H9 (cell line): ENCODE measurements around the gene ALDH1L1. TPM values are rescaled to one million over a fixed set of nuclear protein-coding genes. Genes with fewer than 3 reads are reported as not detected.
A peak's percentile ranks its signal among the peaks of the same experiment; 100 is the strongest.

Experiments
- DNase-seq: peaks from one replicate; pipeline ENCODE4 v3.0.0-alpha.2; 2017
- H2AFZ ChIP-seq: one replicate; pipeline ENCODE4 v1.6.1; 2013; ENCODE audit warnings: mild to moderate bottlenecking, low read length, control low read depth, moderate library complexity
- H2AK5ac ChIP-seq: 2 replicates; pipeline ENCODE4 v1.6.1; 2013; ENCODE audit warnings: low read length, control low read depth, mixed read lengths; ENCODE audit not compliant: insufficient read length
- H2BK120ac ChIP-seq: one replicate; pipeline ENCODE4 v1.6.1; 2013; ENCODE audit warnings: low read depth, mild to moderate bottlenecking, low read length, control low read depth, inconsistent platforms; ENCODE audit not compliant: poor library complexity, severe bottlenecking
- H2BK12ac ChIP-seq: 2 replicates; pipeline ENCODE4 v1.6.1; 2013; ENCODE audit warnings: low read length, control low read depth, mixed read lengths, low read depth; ENCODE audit not compliant: insufficient read length
- H2BK15ac ChIP-seq: 2 replicates; pipeline ENCODE4 v1.6.1; 2013; ENCODE audit warnings: low read depth, low read length, control low read depth
- H2BK20ac ChIP-seq: one replicate; pipeline ENCODE4 v1.6.1; 2013; ENCODE audit warnings: low read depth, mild to moderate bottlenecking, low read length, control low read depth, inconsistent platforms; ENCODE audit not compliant: poor library complexity, severe bottlenecking
- H2BK5ac ChIP-seq: 2 replicates; pipeline ENCODE4 v1.6.1; 2013; ENCODE audit warnings: low read length, control low read depth, mixed read lengths; ENCODE audit not compliant: insufficient read length
- H3K14ac ChIP-seq: 2 replicates; pipeline ENCODE4 v1.6.1; 2013; ENCODE audit warnings: low read length, control low read depth; ENCODE audit not compliant: insufficient read depth
- H3K18ac ChIP-seq: 2 replicates; pipeline ENCODE4 v1.6.1; 2013; ENCODE audit warnings: low read depth, mild to moderate bottlenecking, mixed read lengths, low read length, control low read depth; ENCODE audit not compliant: insufficient read length
- H3K23ac ChIP-seq: 2 replicates; pipeline ENCODE4 v1.6.1; 2013; ENCODE audit warnings: low read length, control low read depth, mixed read lengths, low read depth; ENCODE audit not compliant: insufficient read length
- H3K23me2 ChIP-seq: 2 replicates; pipeline ENCODE4 v1.6.1; 2013; ENCODE audit warnings: low read depth, mild to moderate bottlenecking, mixed read lengths, low read length, control low read depth; ENCODE audit not compliant: insufficient read length, poor library complexity, severe bottlenecking
- H3K27ac ChIP-seq: 2 replicates; pipeline ENCODE4 v1.5.1; 2013; ENCODE audit warnings: low read length, control low read depth, mixed read lengths, low read depth; ENCODE audit not compliant: insufficient read length
- H3K27me3 ChIP-seq: 2 replicates; pipeline ENCODE4 v1.6.1; 2013; ENCODE audit warnings: low read length, control low read depth, inconsistent platforms; ENCODE audit not compliant: insufficient read depth
- H3K4ac ChIP-seq: 2 replicates; pipeline ENCODE4 v1.6.1; 2013; ENCODE audit warnings: low read depth, mild to moderate bottlenecking, control low read depth, inconsistent platforms, low read length, moderate library complexity
- H3K4me1 ChIP-seq: 2 replicates; pipeline ENCODE4 v1.6.1; 2013; ENCODE audit warnings: low read length, control low read depth, inconsistent platforms; ENCODE audit not compliant: insufficient read depth
- H3K4me2 ChIP-seq: 2 replicates; pipeline ENCODE4 v1.6.1; 2013; ENCODE audit warnings: low read length, control low read depth, mixed read lengths; ENCODE audit not compliant: insufficient read length, insufficient read depth
- H3K56ac ChIP-seq: 2 replicates; pipeline ENCODE4 v1.6.1; 2013; ENCODE audit warnings: low read depth, mild to moderate bottlenecking, mixed read lengths, low read length, control low read depth; ENCODE audit not compliant: insufficient read length
- H3K79me1 ChIP-seq: 2 replicates; pipeline ENCODE4 v1.6.1; 2013; ENCODE audit warnings: low read depth, mild to moderate bottlenecking, moderate library complexity, low read length, control low read depth, inconsistent platforms; ENCODE audit not compliant: insufficient read depth, poor library complexity, severe bottlenecking
- H3K79me2 ChIP-seq: 2 replicates; pipeline ENCODE4 v1.6.1; 2013; ENCODE audit warnings: low read length, control low read depth, inconsistent platforms; ENCODE audit not compliant: insufficient read depth
- H3K9ac ChIP-seq: 2 replicates; pipeline ENCODE4 v1.6.1; 2013; ENCODE audit warnings: low read length, control low read depth, mixed read lengths; ENCODE audit not compliant: insufficient read length; ENCODE audit errors: extremely low read depth
- H3K9me3 ChIP-seq: one replicate; pipeline ENCODE4 v1.6.1; 2013; ENCODE audit warnings: low read depth, low read length, inconsistent platforms; ENCODE audit not compliant: control insufficient read depth
- H3T11ph ChIP-seq: one replicate; pipeline ENCODE4 v1.6.1; 2013; ENCODE audit warnings: mild to moderate bottlenecking, low read length, control low read depth, inconsistent platforms
- H4K20me1 ChIP-seq: one replicate; pipeline ENCODE4 v1.6.1; 2013; ENCODE audit not compliant: control insufficient read depth, insufficient read length, insufficient read depth
- H4K5ac ChIP-seq: 2 replicates; pipeline ENCODE4 v1.6.1; 2013; ENCODE audit warnings: low read depth, mild to moderate bottlenecking, mixed read lengths, low read length, control low read depth; ENCODE audit not compliant: insufficient read length
- H4K8ac ChIP-seq: replicated peaks from 2 replicates; pipeline ENCODE4 v1.6.1; 2013; ENCODE audit warnings: low read length, control low read depth, mixed read lengths, low read depth; ENCODE audit not compliant: insufficient read length
- H4K91ac ChIP-seq: 2 replicates; pipeline ENCODE4 v1.6.1; 2013; ENCODE audit warnings: low read depth, mild to moderate bottlenecking, moderate library complexity, mixed read lengths, low read length, control low read depth; ENCODE audit not compliant: insufficient read length
- H3K27ac Mint-ChIP-seq, 3 experiments: 2 replicates in 2 of 3; 3 replicates in 1 of 3; pipeline ENCODE4 v1.8.0; 2020 to 2021; ENCODE audit warnings: mixed read lengths in 3 of 3, mild to moderate bottlenecking in 1 of 3, moderate library complexity in 1 of 3
- H3K27me3 Mint-ChIP-seq: 2 replicates; pipeline ENCODE4 v1.8.0; 2021; ENCODE audit warnings: low read depth, mild to moderate bottlenecking, moderate library complexity, mixed read lengths
- H3K36me3 Mint-ChIP-seq, 3 experiments: 2 replicates in 2 of 3; 3 replicates in 1 of 3; pipeline ENCODE4 v1.8.0; 2020 to 2021; ENCODE audit warnings: low read depth in 3 of 3, mixed read lengths in 3 of 3; ENCODE audit not compliant: insufficient read depth in 1 of 3
- H3K4me1 Mint-ChIP-seq, 2 experiments: 2 replicates each; pipeline ENCODE4 v1.8.0; 2020; ENCODE audit warnings: mixed read lengths in 2 of 2
- H3K4me3 Mint-ChIP-seq, 2 experiments: 2 replicates in 1 of 2; 3 replicates in 1 of 2; pipeline ENCODE4 v1.8.0; 2020 to 2021; ENCODE audit warnings: mild to moderate bottlenecking in 2 of 2, mixed read lengths in 2 of 2, moderate library complexity in 1 of 2
- H3K9me3 Mint-ChIP-seq, 2 experiments: 2 replicates in 1 of 2; 3 replicates in 1 of 2; pipeline ENCODE4 v1.8.0; 2020; ENCODE audit warnings: mild to moderate bottlenecking in 2 of 2, mixed read lengths in 2 of 2, moderate library complexity in 1 of 2
- CTCF ChIP-seq: fragments of 200-600 bp; sonication (generic); conservative IDR thresholded peaks from 3 replicates; pipeline ENCODE4 v1.8.0; 2021; ENCODE audit warnings: antibody characterized with exemption, mild to moderate bottlenecking
- WGBS: extraction: QIAGEN DNeasy Blood & Tissue Kit; methylation state at CpG from one replicate; pipeline ENCODE4 v1.1.7; 2013; ENCODE audit warnings: missing lambda C conversion rate, low lambda C conversion rate, mixed read lengths; ENCODE audit not compliant: insufficient read length; ENCODE audit errors: extremely low coverage; 5-methylcytosine and 5-hydroxymethylcytosine counted together
- total RNA-seq: library from RNA; stranded (reverse); gene quantifications from 2 replicates; pipeline ENCODE4 v1.2.1, GENCODE V29; 2021

ALDH1L1 gene
- total RNA-seq, 1 experiment from 2014 or later = 0.90 TPM

GRCh38 chr3:126212250-126212619 is 31.8 kb upstream of the ALDH1L1 start:
- H3K36me3 Mint-ChIP-seq = peaks cover 0 to 3% (median 0%) of the 10 kb centered on the region in 3 experiments; a peak in 2 of 7 replicates
- H3K4me2 ChIP-seq = peak overlapping the region; percentile 59
- peaks cover 8% of the 10 kb centered on the region for H3K23me2 ChIP-seq
- no peak overlapping the region for H2BK15ac ChIP-seq
- no peak overlapping the region for H3K14ac ChIP-seq
- DNase-seq = no peak
- no peak overlapping the region for H3K4ac ChIP-seq
- no peaks in the 10 kb centered on the region for H3K79me1 ChIP-seq
- no peak overlapping the region for H2BK12ac ChIP-seq
- no peaks in the 10 kb centered on the region; the same call in 1 of the 2 replicates for H3K4me1 ChIP-seq
- no peak overlapping the region for H2AK5ac ChIP-seq
- no CpG with 5 or more reads among the region's 2 CpGs for WGBS
- no peak overlapping the region for H3T11ph ChIP-seq
- H4K91ac ChIP-seq = no peak overlapping the region
- no peak overlapping the region for H3K27ac ChIP-seq
- no peaks in the 10 kb centered on the region for H4K20me1 ChIP-seq
- peak overlapping the region; percentile 36 for H3K18ac ChIP-seq
- no peak overlapping the region for H2BK5ac ChIP-seq
- H3K27me3 ChIP-seq = no peaks in the 10 kb centered on the region; the same call in 1 of the 2 replicates
- H2BK120ac ChIP-seq = no peak overlapping the region
- no peak overlapping the region for H3K23ac ChIP-seq
- H3K9me3 Mint-ChIP-seq = peaks cover 2 to 3% of the 10 kb centered on the region in 2 experiments; a peak in 3 of 5 replicates
- H2AFZ ChIP-seq = no peak overlapping the region
- H3K4me1 Mint-ChIP-seq = peaks cover 17 to 18% of the 10 kb centered on the region in 2 experiments
- H3K27me3 Mint-ChIP-seq = peaks cover 70% of the 10 kb centered on the region
- H4K8ac ChIP-seq = peak overlapping the region; percentile 82
- no peak overlapping the region for H2BK20ac ChIP-seq
- no peaks in the 10 kb centered on the region for H3K79me2 ChIP-seq
- H3K27ac Mint-ChIP-seq = no peak overlapping the region; a peak in 1 of 7 replicates
- no peak overlapping the region for H3K56ac ChIP-seq
- H4K5ac ChIP-seq = peak overlapping the region; percentile 84
- no peaks in the 10 kb centered on the region for H3K9me3 ChIP-seq
- H3K9ac ChIP-seq = no peak overlapping the region
- no peak for TF ChIP-seq CTCF
- peak overlapping the region in 1 of 2 experiments; percentile 79; a peak in 2 of 5 replicates for H3K4me3 Mint-ChIP-seq
